Neural crest cell (in vitro differentiated cells): ENCODE data around the gene ATAD3B. TPM values are rescaled to one million over a fixed set of nuclear protein-coding genes. Genes with fewer than 3 reads are reported as not detected.

Experiments
- DNase-seq: peaks from one replicate; pipeline ENCODE4 v3.0.0; 2021; ENCODE audit warnings: low read depth, mixed read lengths, low spot score
- H3K27ac Mint-ChIP-seq: one replicate; pipeline ENCODE4 v1.8.0; 2021; ENCODE audit warnings: mild to moderate bottlenecking, mixed read lengths; ENCODE audit not compliant: unreplicated experiment
- H3K27me3 Mint-ChIP-seq: 2 replicates; pipeline ENCODE4 v1.8.0; 2021; ENCODE audit warnings: low read depth, mild to moderate bottlenecking, mixed read lengths
- H3K36me3 Mint-ChIP-seq: 2 replicates; pipeline ENCODE4 v1.8.0; 2021; ENCODE audit warnings: low read depth, mild to moderate bottlenecking, mixed read lengths
- H3K4me1 Mint-ChIP-seq: 2 replicates; pipeline ENCODE4 v1.8.0; 2021; ENCODE audit warnings: mixed read lengths
- H3K4me3 Mint-ChIP-seq: one replicate; pipeline ENCODE4 v1.8.0; 2021; ENCODE audit warnings: mild to moderate bottlenecking, mixed read lengths
- H3K9me3 Mint-ChIP-seq: 2 replicates; pipeline ENCODE4 v1.8.0; 2021; ENCODE audit warnings: mixed read lengths
- CTCF ChIP-seq: fragments of 200-600 bp; sonication (generic); conservative IDR thresholded peaks from 2 replicates; pipeline ENCODE4 v1.5.0; 2021; ENCODE audit warnings: antibody characterized with exemption, mild to moderate bottlenecking
- total RNA-seq: library from RNA; stranded (reverse); gene quantifications from 2 replicates; pipeline ENCODE4 v1.2.1, GENCODE V29; 2021

ATAD3B gene
- total RNA-seq, 1 donor from 2014 or later, result 45.1 TPM

GRCh38 chr1:1431845-1432273 is 39.7 kb upstream of the ATAD3B start:
- Mint-ChIP-seq H3K27ac (no peak overlapping the region), H3K4me1 (peaks cover 36% of the 10 kb centered on the region), H3K36me3 (no peaks in the 10 kb centered on the region), H3K9me3 (no peaks in the 10 kb centered on the region), H3K27me3 (peaks cover 35% of the 10 kb centered on the region), H3K4me3 (peak overlapping the region; percentile 38)
- TF ChIP-seq CTCF, result no peak
- DNase-seq, result no peak

GRCh38 chr1:1432274-1432950 is 39.2 kb upstream of the ATAD3B start:
- Mint-ChIP-seq H3K27me3 (peaks cover 35% of the 10 kb centered on the region), H3K27ac (peak overlapping the region; percentile 84), H3K36me3 (no peaks in the 10 kb centered on the region), H3K9me3 (no peaks in the 10 kb centered on the region), H3K4me3 (peak overlapping the region; percentile 85), H3K4me1 (peaks cover 36% of the 10 kb centered on the region)
- TF ChIP-seq CTCF, result no peak
- no peak for DNase-seq

- H3K36me3 Mint-ChIP-seq, result no peaks in the 10 kb centered on the region
- peak; percentile 78 for DNase-seq
- H3K9me3 Mint-ChIP-seq, result no peaks in the 10 kb centered on the region
- peaks cover 35% of the 10 kb centered on the region for H3K27me3 Mint-ChIP-seq
- H3K4me3 Mint-ChIP-seq, result peak overlapping the region; percentile 85
- no peak for TF ChIP-seq CTCF
- H3K4me1 Mint-ChIP-seq, result peaks cover 36% of the 10 kb centered on the region
- no peak overlapping the region for H3K27ac Mint-ChIP-seq
Measured at GRCh38 chr1:1432951-1433803, 38.4 kb upstream of the ATAD3B start.

DNA sequence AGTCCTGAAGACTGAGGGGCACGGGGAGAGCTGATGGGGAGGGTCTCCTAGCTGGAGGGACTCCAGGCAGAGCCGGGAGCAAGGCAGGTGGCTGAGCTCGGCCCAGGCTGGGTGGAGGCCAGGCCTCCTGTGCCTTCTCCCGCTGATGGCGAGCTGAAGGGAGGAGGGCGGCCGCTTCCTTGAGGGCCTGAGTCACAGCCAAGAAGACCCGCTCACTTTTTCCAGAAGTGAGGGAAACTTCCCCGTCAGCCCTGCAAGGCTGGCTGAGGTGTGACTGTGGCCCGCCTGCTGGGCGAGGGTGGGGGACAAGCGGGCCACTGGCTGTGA is 37.8 kb upstream of the ATAD3B start:
- H3K27ac Mint-ChIP-seq, result no peak overlapping the region
- DNase-seq, result peak; percentile 43
- no peaks in the 10 kb centered on the region for H3K9me3 Mint-ChIP-seq

More for the DNA sequence above, 37.8 kb upstream of the ATAD3B start:
- peaks cover 30% of the 10 kb centered on the region for H3K27me3 Mint-ChIP-seq
- H3K4me3 Mint-ChIP-seq, result no peak overlapping the region
- no peaks in the 10 kb centered on the region for H3K36me3 Mint-ChIP-seq
- H3K4me1 Mint-ChIP-seq, result peaks cover 31% of the 10 kb centered on the region
- TF ChIP-seq CTCF, result no peak
